T follicular helper cell (primary cell): ENCODE measurements around the gene CCDC144A.
"Not testable (repeated sequence)": the region's sequence is repeated elsewhere in the genome, so short reads cannot be mapped to it uniquely, and the experiment has no call there.

Experiments used
- DNase-seq: peaks from one replicate; pipeline ENCODE4 v3.0.0-alpha.2; 2020; ENCODE audit warnings: low read depth

The CCDC144A gene

DNA sequence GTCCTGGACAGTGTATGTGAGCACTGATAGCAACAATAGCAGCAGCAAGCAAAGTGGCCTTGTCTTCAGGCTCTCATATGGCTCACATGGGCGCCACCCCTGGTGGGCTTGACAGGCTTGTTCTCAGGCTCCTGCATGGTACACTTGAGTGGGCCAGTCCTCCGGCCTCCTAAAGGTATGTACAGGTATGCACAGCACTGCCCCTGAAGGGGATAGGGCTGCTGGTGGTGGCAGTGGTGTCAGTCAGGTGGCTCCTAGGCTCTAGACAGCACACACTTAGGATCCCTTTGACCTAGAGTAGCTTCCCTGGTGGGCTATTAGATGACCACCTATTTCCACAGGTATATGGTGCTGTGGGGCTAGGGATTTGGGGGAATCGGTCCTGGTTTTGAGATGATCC, 67.5 kb downstream of the CCDC144A start:
- not testable (repeated sequence) for DNase-seq

DNA sequence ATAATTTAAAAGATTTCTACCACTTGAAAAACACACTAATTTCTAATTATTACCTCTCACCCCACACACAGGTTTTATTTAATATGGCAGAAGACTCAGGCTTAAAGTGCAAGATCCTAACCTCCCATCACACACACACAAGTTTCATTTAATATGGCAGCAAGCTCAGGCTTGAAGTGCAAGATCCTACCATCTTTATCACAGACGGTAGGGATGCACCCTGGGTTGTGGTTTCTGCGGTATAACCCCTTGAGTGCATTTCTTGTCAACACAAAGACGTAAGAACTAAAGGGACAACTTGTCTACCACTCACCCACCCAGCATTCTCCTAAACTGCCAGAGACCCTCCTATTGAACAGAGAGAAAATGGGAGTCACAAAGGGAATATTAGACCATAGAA, 68.1 kb downstream of the CCDC144A start:
- not testable (repeated sequence) for DNase-seq

DNA sequence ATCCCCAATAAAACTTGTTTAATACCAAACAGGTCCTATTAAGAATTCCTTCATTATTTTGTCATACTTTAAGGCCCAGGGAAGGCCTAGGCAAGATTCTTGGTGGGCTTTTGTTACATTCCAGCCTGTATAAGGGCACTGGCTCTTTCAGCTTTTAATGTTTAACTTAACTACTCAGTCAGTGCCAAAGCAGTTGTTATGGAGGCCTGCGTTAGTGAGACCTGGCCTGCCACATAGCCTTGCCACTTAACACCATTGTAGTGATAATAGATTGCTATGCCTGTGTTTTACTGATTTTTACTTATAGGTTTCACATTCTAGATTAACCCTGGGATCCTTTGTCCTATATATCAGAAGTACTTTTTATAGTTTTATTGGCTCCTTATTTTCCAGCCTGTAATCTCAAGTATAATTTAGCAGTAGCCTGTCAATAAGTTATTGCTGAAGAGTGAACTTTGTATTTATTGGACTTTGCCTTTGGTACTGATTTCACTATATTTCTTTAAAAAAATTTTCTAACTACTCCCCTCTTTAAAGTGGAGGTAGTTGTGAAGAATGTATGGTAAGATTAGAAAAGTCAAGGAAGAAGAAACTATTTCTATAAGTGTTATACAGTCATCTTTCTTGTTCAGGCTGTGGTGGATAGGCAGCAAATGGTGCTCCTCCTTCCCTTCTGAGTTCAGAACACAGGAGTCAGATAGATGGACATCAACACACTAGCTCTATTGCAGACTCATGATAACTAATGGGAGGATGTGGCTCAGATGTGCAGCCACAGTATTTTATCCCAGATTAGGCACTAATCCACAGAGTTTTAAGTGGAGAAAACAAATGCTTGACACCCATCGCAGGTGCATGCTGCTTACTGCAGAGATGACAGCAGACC, 78.5 kb downstream of the CCDC144A start:
- not testable (repeated sequence) for DNase-seq

DNA sequence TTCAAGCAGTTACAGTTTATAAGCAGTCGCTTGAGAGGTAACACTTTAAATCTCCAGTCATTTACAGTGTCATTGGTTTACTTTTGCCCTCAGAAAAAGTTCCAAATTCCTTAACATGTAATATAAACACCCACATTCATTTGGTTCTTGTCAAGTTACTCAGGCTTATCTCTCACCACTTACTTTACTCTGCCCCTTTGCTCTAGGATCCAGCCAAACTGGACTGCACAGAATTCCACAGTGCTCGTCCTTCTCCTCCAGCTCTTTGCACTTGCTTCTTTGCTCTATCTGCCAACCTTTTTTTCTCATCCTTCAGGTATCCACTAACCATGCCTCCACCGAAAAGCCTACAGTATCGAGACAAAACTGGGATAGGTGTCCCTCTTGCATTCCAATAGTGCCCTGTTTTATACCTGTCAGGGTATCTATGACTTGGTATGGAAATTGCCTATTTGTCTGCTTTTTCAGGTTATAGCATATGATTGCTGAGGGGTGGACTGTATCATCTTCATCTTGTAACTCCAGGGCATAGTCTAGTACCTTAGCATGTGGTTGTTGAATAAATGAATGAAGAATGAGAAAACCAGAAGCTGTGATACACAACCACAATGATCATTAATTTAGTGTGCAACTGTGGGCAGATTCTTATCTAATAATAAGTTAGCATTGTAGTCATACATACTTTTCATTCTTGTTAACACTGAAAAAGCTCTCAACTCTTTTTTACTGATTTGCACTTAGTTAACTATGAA, 82.5 kb downstream of the CCDC144A start:
- not testable (repeated sequence) for DNase-seq

DNA sequence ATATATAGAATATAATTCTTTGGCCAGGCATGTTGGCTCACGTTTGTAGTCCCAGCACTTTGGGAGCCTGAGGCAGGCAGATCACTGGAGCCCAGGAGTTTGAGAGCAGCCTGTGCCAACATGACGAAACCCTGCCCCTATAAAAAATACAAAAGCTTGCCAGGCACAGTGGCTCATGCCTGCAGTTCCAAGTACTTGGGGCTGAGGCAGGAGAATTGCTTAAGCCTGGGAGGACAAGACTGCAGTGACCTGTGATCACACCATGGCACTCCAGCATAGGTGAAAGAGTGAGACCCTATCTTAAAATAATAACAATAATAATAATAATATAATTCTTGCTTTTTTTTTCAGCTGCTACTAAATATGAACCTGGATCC, 83.1 kb downstream of the CCDC144A start:
- not testable (repeated sequence) for DNase-seq

DNA sequence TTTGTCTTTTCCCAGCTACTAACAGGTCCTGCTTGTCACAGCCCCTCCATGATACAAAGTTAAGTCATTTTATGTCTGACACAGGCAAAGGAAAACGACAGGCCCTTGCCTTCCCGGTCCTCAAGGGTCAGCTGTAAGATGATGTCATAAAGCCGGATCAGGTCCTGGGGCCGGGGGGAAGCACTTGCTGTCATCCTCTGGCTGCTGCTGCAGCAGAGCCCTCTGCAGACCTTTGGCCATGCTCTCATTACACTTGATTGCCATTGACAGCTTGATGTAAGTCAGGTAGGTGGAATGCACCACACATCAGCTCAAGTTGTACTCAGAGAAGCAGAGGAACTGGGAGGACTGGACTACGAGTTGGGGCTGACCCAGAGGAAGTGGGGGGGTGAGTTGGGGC, 97.8 kb downstream of the CCDC144A start:
- not testable (repeated sequence) for DNase-seq

DNA sequence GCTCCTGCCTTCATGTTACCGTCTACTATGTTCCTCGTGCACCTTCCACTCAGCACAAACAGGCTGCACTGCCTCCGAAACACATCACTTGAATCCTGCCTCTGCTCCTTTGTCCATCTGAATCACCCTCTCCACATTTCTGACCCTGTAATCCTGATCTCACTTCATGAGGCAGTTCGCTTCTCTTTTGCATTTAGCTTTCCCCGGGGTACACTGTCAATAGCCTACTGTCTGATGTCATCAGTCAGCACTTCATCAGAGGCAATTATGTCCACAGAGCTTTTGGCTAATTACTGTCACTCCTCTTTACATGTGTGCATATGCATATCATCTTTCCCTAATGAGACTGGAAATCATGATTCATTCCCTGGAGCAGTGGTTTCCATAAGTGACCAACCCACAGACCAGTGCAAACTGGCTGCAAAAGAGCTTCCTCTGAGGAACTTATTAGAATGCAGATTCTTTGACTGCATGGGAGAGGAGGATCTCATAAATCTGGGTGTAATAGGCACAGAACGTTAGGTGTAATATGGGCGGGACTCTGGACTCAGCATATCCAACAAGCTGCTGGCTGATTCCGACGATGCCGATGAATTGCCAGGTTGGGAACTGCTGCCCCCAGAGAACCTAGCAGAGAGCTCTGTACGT, 99.0 kb downstream of the CCDC144A start:
- not testable (repeated sequence) for DNase-seq

DNA sequence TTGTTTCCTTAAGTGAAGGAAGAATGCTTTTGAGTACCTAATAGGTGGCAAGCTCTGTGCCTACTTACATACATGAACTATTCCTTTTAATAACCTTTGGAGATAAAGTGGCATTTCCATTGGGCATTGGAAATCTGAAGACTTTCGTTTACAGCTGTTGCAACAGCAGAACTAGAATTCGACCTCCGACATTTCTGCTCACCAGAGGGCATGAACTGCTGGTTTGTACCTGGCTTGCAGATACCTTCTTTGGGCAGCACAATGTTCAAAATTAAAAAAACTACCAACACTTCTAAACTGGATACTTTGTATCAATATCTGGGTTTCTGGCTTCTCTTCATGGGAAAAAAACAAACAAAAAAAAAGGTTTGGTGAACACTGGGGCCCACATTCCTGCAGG, 99.6 kb downstream of the CCDC144A start:
- not testable (repeated sequence) for DNase-seq

DNA sequence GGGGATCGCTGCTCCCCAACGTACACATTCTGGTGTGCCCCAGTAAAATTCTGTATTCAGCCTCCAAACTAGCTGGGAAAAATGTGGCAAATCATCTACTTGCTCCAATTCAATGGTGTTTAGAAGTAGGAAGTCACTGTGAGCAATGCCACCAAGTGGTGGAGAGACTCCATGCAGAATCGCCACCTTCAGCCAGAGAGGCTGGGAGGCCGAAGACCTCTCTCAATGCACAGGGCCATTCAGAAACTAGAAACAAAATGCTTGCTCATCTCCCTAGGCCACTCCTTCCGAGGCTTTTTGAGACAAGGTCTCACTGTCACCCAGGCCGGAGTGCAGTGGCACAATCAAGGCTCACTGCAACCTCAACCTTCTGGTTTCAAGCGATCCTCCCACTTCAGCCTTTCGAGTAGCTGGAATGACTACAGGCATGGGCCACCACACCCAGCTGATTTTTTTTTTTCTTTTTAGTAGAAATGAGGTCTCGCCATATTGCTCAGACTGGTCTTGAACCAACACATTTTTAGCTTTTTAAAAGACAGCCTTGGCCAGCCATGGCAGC, 100.4 kb downstream of the CCDC144A start:
- not testable (repeated sequence) for DNase-seq

DNA sequence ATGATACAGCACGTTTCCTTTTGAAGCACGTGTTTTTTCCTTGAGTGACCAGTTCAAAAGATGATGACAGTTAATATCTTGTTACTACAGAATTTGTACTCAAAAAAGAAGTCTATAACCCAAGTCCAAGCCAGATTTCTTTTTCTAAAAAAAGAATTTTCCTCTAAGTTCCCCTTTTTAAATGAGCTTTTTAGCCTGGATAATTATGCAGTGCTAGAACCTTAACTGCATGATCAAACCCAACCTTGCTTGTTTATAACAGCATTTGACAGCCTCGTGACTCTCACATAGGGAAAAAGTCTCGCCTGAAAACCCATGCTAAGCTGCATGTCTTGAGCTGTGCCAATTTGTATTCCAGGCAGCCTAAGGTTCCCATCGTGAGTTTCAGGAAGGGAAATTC, 104.2 kb downstream of the CCDC144A start:
- not testable (repeated sequence) for DNase-seq

DNA sequence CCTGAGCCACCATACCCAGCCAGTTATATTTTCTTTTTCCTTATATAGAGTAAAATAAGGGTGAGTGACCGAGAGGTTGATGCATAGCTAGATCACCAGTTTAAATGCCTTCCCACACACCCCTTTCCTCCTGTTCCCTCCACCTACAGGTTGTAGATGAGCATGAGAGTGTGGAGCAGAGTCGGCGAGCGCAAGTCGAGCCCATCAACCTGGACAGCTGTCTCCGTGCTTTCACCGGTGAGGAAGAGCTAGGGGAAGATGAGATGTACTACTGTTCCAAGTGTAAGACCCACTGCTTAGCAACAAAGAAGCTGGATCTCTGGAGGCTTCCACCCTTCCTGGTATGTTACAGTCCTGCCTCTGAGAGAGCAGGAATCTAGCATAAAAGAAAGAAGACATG, 105.9 kb downstream of the CCDC144A start:
- not testable (repeated sequence) for DNase-seq

DNA sequence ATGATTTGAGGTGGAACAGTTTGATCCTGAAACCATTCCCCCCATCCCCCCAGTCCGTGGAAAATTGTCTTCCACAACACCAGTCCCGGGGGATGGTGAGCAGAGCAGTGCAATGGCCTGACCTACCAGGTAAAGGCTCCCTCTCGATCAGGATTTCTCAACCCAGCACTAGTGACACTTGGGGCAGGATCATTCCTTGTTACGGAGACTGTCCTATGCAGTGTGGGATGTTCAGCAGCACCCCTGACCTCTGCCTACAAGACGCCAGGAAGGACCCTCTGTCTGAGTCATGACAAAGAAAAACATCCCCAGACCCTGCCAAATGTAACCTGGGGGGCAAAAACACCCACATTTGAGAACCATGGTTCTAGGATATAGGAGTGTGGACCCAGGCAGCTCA, 114.8 kb downstream of the CCDC144A start:
- not testable (repeated sequence) for DNase-seq

DNA sequence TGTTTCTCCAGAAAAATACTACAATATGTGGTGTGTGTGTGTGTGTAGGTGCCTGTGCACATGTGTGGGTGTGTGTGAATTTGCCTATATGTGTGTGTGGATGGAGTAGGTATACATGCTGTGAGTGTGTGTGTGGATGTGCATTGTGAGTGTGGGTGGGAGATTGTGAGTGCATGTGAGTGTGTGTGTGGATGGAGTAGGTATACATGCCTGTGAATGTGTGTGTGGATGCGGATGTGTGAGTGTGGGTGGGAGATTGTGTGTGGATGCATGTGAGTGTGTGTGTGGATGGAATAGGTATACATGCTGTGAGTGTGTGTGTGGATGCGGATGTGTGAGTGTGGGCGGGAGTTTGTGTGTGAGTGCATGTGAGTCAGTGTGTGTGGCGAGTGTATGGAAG, 116.6 kb downstream of the CCDC144A start:
- DNase-seq = not testable (repeated sequence)

DNA sequence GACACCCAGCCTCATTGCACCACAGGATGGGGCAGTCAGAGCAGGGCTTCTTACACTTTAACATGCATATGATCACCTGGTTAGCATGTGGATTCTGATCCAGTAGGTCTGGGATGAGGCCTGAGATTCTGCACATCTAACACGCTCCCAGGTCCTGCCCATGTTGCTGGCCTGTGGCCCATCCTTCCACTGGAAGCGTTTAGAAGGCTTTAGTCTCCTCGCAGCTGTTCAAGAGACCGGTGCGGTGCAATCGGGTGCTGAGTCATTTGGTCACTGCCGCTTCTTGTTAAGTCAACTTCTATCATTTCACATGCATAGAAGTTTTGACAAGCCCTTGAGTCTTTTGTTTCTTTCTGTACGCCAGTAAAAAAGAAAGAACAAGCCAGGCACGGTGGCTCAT, 117.6 kb downstream of the CCDC144A start:
- DNase-seq = not testable (repeated sequence)

DNA sequence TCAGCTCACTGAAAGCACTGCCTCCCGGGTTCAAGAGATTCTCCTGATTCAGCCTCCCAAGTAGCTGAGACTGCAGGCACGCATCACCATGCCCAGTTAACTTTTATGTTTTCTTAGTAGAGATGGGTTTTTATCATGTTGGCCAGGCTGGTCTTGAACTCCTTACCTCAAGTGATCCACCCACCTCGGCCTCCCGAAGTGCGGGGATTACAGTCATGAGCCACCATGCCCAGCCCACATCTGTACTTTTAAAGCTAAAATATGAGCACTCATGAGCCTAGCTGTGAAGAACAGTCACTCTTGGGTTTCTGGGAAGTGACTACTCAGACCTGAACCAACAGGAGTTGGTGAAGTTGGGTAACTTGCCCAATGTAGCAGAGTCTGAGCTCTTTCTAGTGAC, 120.2 kb downstream of the CCDC144A start:
- DNase-seq = not testable (repeated sequence)

DNA sequence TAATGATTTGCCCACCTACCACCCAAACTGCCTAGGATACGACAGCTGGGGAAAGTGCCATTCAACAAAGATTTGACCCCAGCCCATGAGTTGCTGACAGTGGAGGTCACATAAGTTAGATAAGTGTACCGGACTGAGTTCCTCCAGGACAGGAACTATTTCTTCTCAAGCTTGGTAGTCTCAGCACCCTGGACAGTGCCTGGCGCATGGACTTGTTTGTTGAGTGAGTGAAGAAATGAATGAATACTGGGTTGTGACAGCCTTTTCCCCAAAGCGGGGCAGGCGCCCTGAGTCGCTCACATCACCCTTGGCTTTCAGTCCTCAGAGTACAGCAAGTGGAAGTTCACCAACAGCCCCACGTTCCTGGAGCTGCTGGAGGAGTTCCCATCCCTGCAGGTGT, 122.1 kb downstream of the CCDC144A start:
- DNase-seq = not testable (repeated sequence)

DNA sequence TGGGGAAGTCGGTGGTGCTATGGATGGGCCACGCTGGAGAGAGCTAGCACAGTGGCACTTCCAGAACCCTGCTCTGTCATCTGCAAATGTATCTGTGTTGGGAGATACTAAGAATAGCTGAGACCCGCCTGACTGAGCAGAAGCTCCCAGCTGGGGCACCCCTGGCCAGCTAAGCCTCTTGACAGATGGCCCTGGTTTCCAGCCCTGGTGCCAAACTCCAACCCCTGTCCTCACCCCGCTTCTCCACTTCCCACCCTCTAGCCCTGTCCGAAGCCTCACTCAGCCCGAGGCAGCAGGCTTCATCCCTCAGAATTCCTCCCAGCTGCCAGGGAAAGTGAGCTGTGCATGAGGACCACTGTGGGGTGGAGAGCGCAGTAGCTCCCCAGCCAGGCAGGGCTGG, 124.4 kb downstream of the CCDC144A start:
- DNase-seq = no peak

DNA sequence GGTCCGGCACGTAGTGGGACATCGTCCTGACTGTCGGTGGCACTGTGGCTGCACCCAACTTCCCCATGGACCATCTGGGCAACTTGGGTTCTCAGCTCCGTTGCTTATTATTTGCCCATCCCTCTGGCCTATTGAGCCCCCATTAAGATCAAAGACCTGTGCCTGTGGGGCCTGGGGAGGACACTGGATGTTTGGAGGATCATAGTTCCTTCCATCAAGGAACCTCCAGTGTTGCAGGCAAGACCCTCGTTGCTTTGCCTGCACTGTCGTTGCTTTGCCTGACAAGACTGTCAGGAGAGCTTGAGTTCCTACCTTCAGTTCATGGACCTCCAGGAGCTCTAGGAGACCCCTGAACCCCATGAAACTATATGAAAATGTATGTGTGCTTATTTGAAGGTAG, 127.2 kb downstream of the CCDC144A start:
- DNase-seq = no peak

DNA sequence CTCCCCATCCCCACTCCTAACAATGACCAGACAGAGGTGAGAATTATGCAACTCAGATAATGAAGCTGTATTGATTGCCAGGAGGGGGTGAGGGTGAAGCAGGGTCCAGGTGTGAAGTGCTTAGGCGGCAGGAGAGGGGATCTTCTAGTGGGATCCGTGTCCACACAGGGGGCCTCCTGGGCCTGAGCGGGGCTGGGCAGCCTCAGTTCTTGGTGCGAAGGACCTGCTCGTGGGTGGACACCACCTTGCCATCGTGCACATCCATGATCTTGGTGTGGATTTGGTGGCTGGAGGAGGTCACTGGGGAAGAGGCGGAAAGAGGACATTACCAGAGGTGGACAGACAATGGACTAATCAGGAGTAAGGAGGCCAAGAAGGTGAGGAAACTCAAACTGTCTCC, 127.9 kb downstream of the CCDC144A start:
- DNase-seq = not testable (repeated sequence)

DNA sequence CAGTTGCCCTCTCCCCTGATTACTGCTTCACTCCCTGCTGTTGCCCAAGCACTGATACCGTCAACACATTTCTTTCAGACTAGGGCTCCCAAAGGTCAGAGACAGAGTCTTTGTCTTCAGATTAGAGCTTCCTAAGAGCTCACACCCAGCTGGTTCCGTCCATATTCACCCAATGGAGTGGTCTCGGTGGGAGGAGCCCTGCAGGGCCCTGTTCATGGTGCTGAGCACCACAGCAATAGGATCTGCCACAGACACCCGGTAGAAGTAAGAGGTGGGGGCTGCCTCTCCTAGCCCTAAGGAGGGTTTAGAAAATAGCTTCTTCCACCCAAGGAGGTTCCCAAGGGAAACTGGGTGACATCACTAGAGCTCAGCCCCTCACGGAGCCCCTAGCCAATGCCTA, 128.3 kb downstream of the CCDC144A start:
- DNase-seq = no peak

DNA sequence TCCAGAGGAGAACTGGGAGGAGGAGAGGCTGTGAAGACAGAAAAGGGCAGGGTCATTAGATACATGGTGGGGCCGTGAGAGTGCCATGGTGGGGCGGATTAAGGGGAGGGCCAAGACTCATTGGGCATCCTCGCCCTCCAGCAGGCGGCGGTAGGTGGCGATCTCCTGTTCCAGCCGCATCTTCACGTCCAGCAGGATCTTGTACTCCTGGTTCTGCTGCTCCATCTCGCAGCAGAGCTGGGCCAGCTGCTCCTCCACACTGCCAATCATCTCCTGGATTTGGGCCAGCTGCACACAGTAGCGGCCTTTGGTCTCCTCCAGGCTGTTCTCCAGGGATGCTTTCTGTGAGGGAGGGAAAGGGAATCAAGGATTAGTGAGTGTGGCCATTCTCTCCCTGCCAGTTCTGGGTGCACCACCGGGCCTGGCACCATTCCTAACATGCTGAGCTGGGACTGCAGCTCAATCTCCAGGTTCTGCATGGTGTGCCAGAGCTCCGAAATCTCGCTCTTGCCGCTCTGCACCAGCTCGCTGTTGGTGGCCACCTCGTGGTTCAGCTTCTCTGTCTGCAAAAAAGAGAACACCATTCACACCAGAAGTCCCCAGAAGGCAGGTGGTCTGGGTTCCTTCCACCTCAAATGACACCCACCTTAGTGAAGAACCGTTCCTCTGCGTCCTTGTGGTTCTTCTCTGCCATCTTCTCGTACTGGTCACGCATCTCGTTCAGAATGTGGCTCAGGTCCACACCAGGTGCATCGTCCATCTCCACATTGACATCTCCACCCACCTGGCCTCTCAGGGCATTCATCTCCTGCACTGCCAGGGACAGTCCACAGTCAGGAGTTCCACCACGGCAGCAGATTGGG, 129.0 kb downstream of the CCDC144A start:
- no peak for DNase-seq
